ENCODE results near the gene OR8B12. TPM values are rescaled to one million over a fixed set of nuclear protein-coding genes. Genes with fewer than 3 reads are reported as not detected.

OR8B12 gene
- total RNA-seq, 4 donors from 2014 or later = not detected

DNA sequence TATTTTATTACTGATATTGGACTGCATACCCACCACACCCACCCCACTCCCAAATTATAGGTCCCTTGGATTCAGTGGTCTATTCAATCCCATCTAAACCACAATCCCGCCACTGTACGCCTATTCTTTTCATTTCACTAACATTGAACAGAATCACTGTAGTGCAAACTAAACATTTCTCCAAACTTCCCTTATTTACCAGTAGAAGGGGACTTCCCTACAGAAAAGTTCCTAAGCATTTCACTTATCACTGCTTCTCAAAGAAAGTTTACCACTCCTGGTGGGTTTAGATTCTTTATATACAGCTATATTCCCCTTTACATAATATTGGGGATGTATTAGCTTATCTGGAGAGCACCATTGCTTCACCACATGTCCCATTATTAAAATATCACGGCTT, 29.3 kb downstream of the OR8B12 start:
- H3K9me3 ChIP-seq = no peaks in the 10 kb centered on the region
- H3K4me1 ChIP-seq = no peaks in the 10 kb centered on the region
- 87 to 91% methylated on average over 3 of the region's 3 CpGs for WGBS, 2 donors
- no peak for DNase-seq
- intact Hi-C loops (cut with DNase I) = no loop called here
- no peaks in the 10 kb centered on the region for H3K36me3 ChIP-seq
- H3K27me3 ChIP-seq = peaks cover 0 to 6% (median 0%) of the 10 kb centered on the region in 4 donors
- no peak overlapping the region for H3K27ac ChIP-seq
- H3K4me3 ChIP-seq = no peak overlapping the region
- TF ChIP-seq POLR2A (IDR thresholded peaks at IDR 0.05) (no peak), CTCF (IDR thresholded peaks at IDR 0.05) (no peak)

- Histone ChIP-seq H3K9me3 (no peaks in the 10 kb centered on the region), H3K4me3 (no peak overlapping the region), H3K4me1 (no peaks in the 10 kb centered on the region), H3K27me3 (peaks cover 0 to 6% (median 0%) of the 10 kb centered on the region in 4 donors), H3K27ac (no peak overlapping the region), H3K36me3 (no peaks in the 10 kb centered on the region)
- TF ChIP-seq CTCF (IDR thresholded peaks at IDR 0.05) (no peak), POLR2A (IDR thresholded peaks at IDR 0.05) (no peak)
- no peak for DNase-seq
- intact Hi-C loops (cut with DNase I) = no loop called here
These were observed 31.7 kb downstream of the OR8B12 start for GRCh38 chr11:124511745-124512144.

- WGBS, 2 donors = 40 to 50% methylated on average over 1 to 3 of the region's 4 CpGs
- H3K4me1 ChIP-seq = no peaks in the 10 kb centered on the region
- H3K36me3 ChIP-seq = no peaks in the 10 kb centered on the region
- H3K27me3 ChIP-seq = peaks cover 0 to 6% (median 0%) of the 10 kb centered on the region in 4 donors
- no peak for DNase-seq
- no peak for TF ChIP-seq POLR2A (IDR thresholded peaks at IDR 0.05)
- no peak for TF ChIP-seq CTCF (IDR thresholded peaks at IDR 0.05)
- H3K9me3 ChIP-seq = no peaks in the 10 kb centered on the region
- no peak overlapping the region for H3K27ac ChIP-seq
- intact Hi-C loops (cut with DNase I) = no loop called here
- H3K4me3 ChIP-seq = no peak overlapping the region
These were observed 33.2 kb downstream of the OR8B12 start for GRCh38 chr11:124510279-124510678.

DNA sequence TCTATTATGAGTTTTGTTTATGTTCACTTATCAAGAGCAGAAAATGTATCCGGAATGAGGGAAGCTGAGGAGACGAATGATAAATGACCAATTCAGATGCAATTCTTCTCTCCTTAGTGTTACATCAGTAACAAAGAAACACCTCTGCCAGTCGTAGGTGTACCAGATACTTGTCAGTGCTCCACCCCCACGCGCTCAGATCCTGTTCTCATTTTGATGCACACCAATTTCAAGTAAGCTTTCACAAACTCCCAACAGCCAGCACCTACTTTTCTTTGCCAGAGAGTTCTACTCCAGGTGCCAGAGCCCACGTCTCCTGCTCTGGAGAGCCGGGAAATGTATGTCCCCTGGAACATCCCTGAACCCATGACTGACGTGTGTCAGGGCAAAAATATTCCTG, 43.7 kb downstream of the OR8B12 start:
- DNase-seq = no peak
- 77 to 79% methylated on average over 8 of the region's 8 CpGs for WGBS, 2 donors
- TF ChIP-seq CTCF (IDR thresholded peaks at IDR 0.05) (no peak), POLR2A (IDR thresholded peaks at IDR 0.05) (no peak)
- Histone ChIP-seq H3K36me3 (no peaks in the 10 kb centered on the region), H3K4me1 (no peaks in the 10 kb centered on the region), H3K9me3 (no peaks in the 10 kb centered on the region), H3K27ac (no peak overlapping the region), H3K4me3 (no peak overlapping the region), H3K27me3 (no peaks in the 10 kb centered on the region)
- intact Hi-C loops (cut with DNase I) = no loop called here

- Histone ChIP-seq H3K27ac (no peak overlapping the region), H3K27me3 (no peaks in the 10 kb centered on the region), H3K4me1 (no peaks in the 10 kb centered on the region), H3K4me3 (no peak overlapping the region), H3K36me3 (no peaks in the 10 kb centered on the region), H3K9me3 (no peaks in the 10 kb centered on the region)
- TF ChIP-seq POLR2A (IDR thresholded peaks at IDR 0.05) = no peak
- no peak for TF ChIP-seq CTCF (IDR thresholded peaks at IDR 0.05)
- DNase-seq = no peak
- intact Hi-C loops (cut with DNase I) = no loop called here
- 87 to 88% methylated on average over 3 to 4 of the region's 4 CpGs for WGBS, 2 donors
These were observed 50.3 kb downstream of the OR8B12 start for GRCh38 chr11:124493016-124493655.

Small RNAs within 50 kb of the gene (small RNA-seq; reads per million reads assigned to genes)
- gene OR8A3P = 0 reads per million in 4 donors

Other genes with a start within 250 kb of the OR8B12 start
- not detected for gene OR8D1, start 229.7 kb downstream of the OR8B12 start, total RNA-seq
- gene OR8D2, start 223.5 kb downstream of the OR8B12 start, total RNA-seq = not detected
- not detected for gene OR8B2, start 159.2 kb downstream of the OR8B12 start, total RNA-seq
- gene OR8B3, start 144.6 kb downstream of the OR8B12 start, total RNA-seq = not detected
- not detected for gene OR8B4, start 118.8 kb downstream of the OR8B12 start, total RNA-seq
- gene OR8B8, start 98.0 kb downstream of the OR8B12 start, total RNA-seq = not detected
- gene OR8A1, start 26.3 kb upstream of the OR8B12 start, total RNA-seq = not detected
- not detected for gene PANX3, start 67.8 kb upstream of the OR8B12 start, total RNA-seq
- gene TBRG1, start 79.2 kb upstream of the OR8B12 start, total RNA-seq = 10 to 100 TPM; 15.4 to 31.2 (median 19.8) TPM
- gene SIAE, start 130.1 kb upstream of the OR8B12 start, total RNA-seq = 10 to 100 TPM in 1 of 4 donors, 1 to 10 TPM in 3; 5.7 to 19.6 (median 8.0) TPM
- gene SPA17, start 130.2 kb upstream of the OR8B12 start, total RNA-seq = 1 to 10 TPM; 2.3 to 8.5 (median 6.0) TPM
- 1 to 10 TPM in 3 of 4 donors, under 1 TPM in 1; 0.83 to 5.0 (median 1.5) TPM for gene NRGN, start 196.3 kb upstream of the OR8B12 start, total RNA-seq
- 10 to 100 TPM in 1 of 4 donors, 1 to 10 TPM in 3; 5.1 to 10.2 (median 7.6) TPM for gene VSIG2, start 208.6 kb upstream of the OR8B12 start, total RNA-seq
- gene ESAM, start 218.6 kb upstream of the OR8B12 start, total RNA-seq = 10 to 100 TPM in 2 of 4 donors, 1 to 10 TPM in 2; 5.6 to 23.1 (median 9.7) TPM